Colon (tissue), 2 donors: ENCODE results near the gene NUDT9.
"Not testable (repeated sequence)": the region's sequence is repeated elsewhere in the genome, so short reads cannot be mapped to it uniquely, and the experiment has no call there.

Experiments used
- FAIRE-seq: peaks from 2 replicates; lab custom pipeline; 2012; peaks lifted over from hg19 to GRCh38; lab: Jason Lieb, UNC
- donor health status: control.
- donor health status: control.

Gene NUDT9

GRCh38 chr4:87462102-87462501 is 39.7 kb downstream of the NUDT9 start:
- no peak for FAIRE-seq

- peak; percentile 88 for FAIRE-seq
These were observed 43.5 kb downstream of the NUDT9 start for GRCh38 chr4:87465739-87466366.

DNA sequence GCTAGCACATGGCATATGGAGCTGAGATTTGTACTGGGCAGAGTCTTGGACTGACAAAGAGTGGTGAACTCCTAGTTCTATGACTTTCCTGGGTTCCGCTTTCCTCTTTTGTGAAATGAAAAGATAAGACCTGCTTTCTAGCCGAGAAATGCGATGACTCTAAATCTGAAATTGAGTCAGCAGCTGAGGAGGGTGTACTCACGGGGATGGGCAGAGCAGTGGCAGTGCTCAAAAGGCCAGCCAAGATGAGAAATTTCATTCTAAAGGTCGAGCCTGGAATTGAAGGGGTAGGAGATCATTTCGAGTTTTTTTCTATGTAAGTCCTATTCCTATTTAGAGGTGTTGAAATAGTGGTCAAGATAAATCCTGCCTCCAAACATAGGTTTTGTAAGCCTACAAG is 47.0 kb downstream of the NUDT9 start:
- no peak for FAIRE-seq

- FAIRE-seq: no peak
These were observed 54.6 kb downstream of the NUDT9 start for GRCh38 chr4:87476934-87477333.

DNA sequence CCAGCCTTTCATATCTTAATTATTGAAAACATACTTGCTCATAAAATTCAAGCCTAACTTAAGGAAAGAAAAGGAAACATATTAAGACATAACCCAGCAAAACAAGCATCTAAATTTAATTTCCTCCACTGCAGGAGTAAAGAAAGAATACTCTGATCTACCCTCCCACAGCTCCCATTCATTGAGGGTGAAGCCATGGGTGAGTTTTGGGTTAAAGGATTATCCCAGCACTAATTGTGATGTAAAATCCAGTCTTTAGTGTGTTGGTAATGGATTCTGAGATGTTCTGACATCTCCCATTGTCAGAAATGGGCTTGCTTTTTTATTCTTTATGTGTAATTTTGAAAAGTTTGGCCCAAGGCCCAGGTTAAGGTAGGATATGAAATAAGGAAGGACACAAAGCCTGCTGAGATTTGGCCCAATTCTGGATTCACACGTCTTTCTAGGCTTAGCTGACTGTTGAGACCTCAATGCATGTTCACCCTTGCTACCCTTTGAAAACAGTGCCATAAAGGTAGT is 56.4 kb downstream of the NUDT9 start:
- FAIRE-seq: no peak

DNA sequence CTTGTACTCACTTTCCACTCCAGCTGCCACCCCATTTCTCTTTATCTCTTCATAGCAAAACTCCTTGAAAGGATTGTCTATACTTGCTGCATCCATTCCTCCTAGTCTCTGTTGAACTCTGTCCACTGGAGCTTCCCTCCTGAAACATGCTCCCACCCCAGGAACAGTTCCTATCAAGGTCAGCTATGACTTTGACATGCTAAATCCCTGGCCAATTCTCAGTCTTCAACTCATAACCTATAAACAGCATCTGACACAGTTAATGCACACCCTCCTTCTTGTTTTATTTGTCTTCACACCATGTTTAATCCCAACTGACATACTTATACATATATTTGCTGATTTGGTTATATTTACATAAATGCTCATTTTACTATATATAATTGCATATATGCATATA is 59.0 kb downstream of the NUDT9 start:
- no peak for FAIRE-seq

- FAIRE-seq: not testable (repeated sequence)
These were observed 60.9 kb downstream of the NUDT9 start for GRCh38 chr4:87483247-87483646.

- FAIRE-seq: not testable (repeated sequence)
These were observed 66.3 kb downstream of the NUDT9 start for GRCh38 chr4:87488666-87489065.

GRCh38 chr4:87489678-87490077 is 67.3 kb downstream of the NUDT9 start:
- FAIRE-seq: no peak

GRCh38 chr4:87490664-87491369 is 68.4 kb downstream of the NUDT9 start:
- FAIRE-seq: no peak

GRCh38 chr4:87491436-87491835 is 69.1 kb downstream of the NUDT9 start:
- FAIRE-seq: no peak

DNA sequence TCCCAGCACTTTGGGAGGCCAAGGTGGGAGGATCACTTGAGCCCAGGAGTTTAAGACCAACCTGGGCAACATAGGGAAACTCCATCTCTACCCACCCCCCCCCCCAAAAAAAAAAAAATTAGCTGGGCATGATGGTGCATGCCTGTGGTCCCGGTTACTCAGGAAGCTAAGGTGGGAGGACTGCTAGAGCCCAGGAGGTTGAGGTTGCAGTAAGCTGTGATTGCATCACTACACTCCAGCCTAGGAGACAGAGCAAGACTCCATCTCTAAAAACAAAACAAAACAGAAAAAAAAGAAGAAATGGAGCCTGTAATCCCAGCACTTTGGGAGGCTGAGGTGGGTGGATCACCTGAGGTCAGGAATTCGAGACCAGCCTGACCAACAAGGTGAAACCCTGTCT is 69.5 kb downstream of the NUDT9 start:
- not testable (repeated sequence) for FAIRE-seq

GRCh38 chr4:87493115-87493514 is 70.7 kb downstream of the NUDT9 start:
- no peak for FAIRE-seq

DNA sequence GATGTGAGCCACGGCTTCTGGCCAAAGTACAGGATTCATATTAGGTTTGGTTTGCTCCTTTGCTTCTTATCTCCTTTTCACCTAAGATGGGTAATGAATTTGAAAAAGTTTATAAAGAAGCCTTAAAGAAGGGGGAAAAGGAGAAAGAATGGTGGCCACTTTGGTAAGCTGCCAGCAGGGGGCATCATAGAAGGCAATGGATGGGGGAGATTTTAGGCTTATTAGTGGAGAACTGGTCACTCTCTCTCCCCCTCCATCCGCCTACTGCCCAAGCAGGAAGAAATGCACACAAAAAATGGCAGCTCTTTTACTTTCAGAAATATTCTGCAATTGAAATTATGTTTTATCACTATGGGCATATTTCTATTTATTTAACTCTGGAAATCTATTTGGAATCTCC is 74.8 kb downstream of the NUDT9 start:
- no peak for FAIRE-seq

DNA sequence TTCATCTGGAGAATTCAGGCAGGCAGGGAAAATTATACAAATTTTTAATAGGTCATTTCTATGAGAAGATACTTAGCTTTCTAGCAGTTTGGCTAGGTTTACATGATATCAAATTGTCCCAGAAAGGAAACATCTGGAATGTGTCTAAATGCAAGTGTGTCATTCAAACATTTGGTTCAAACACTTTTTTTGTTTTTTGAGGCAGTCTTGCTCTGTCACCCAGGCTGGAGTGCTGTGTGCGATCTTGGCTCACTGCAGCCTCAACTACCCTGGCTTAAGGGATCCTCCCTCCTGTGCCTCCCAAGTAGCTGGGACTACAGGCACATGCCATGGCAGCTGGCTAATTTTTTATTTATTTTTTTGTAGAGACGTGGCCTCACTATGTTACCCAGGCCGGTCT is 75.2 kb downstream of the NUDT9 start:
- FAIRE-seq: no peak

GRCh38 chr4:87498446-87498900 is 76.1 kb downstream of the NUDT9 start:
- FAIRE-seq: no peak

GRCh38 chr4:87499403-87500091 is 77.2 kb downstream of the NUDT9 start:
- FAIRE-seq: no peak

- FAIRE-seq: no peak
These were observed 77.7 kb downstream of the NUDT9 start for GRCh38 chr4:87500092-87500462.

- FAIRE-seq: no peak
These were observed 80.3 kb downstream of the NUDT9 start for GRCh38 chr4:87502580-87503238.

DNA sequence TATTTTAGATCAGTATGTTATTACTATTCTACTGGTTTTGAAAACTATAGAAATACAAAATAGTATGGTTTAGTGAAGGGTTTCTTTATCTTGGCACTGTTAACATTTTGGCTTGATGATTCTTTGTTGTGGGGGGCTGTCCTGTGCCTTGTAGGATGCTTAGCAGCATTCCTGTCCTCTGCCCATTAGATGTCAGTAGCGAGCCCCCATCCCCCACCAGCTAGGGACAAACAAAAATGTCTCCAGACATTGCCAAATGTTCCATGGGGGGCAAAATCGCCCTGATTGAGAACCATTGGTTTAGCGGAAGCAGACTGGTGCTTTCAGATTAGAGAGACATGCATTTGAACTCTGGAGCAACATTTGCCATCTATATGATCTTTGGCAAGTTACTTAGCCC is 83.5 kb downstream of the NUDT9 start:
- no peak for FAIRE-seq

GRCh38 chr4:87506974-87507701 is 84.8 kb downstream of the NUDT9 start:
- FAIRE-seq: no peak
